HG02798 (cell line): ENCODE results near the gene PTGER3.

Source experiments
- ATAC-seq: cut with Tn5 transposase; IDR thresholded peaks from one replicate; pipeline ENCODE4 v1.9.1; 2021; ENCODE audit warnings: mild to moderate bottlenecking; ENCODE audit not compliant: unreplicated experiment, poor library complexity

Gene PTGER3

GRCh38 chr1:71047635-71048607, at the start of gene PTGER3:
PTGER3 (minus strand) TSS chr1:71047816; CDS start chr1:71047577, 239 bp downstream.
- ATAC-seq = peak; percentile 44

GRCh38 chr1:71094913-71095312, 47.3 kb upstream of the PTGER3 start:
- no peak for ATAC-seq

GRCh38 chr1:71093938-71094337, 46.3 kb upstream of the PTGER3 start:
- ATAC-seq = no peak

GRCh38 chr1:71089536-71090270, 42.1 kb upstream of the PTGER3 start:
- ATAC-seq = no peak

- no peak for ATAC-seq
Observed at GRCh38 chr1:71088645-71089287, 41.1 kb upstream of the PTGER3 start.

- no peak for ATAC-seq
Observed at GRCh38 chr1:71087713-71088112, 40.1 kb upstream of the PTGER3 start.

- no peak for ATAC-seq
Observed at GRCh38 chr1:71087060-71087459, 39.4 kb upstream of the PTGER3 start.

GRCh38 chr1:71086331-71086730, 38.7 kb upstream of the PTGER3 start:
- no peak for ATAC-seq

- ATAC-seq = no peak
Observed at GRCh38 chr1:71083271-71083670, 35.7 kb upstream of the PTGER3 start.

- ATAC-seq = no peak
Observed at GRCh38 chr1:71081697-71082080, 34.1 kb upstream of the PTGER3 start.

GRCh38 chr1:71080739-71081696, 33.4 kb upstream of the PTGER3 start, which contains the start of gene ZRANB2:
ZRANB2 (minus strand) TSS chr1:71081035; CDS start chr1:71080995, 40 bp downstream.
- peak; percentile 100 for ATAC-seq

- ATAC-seq = peak; percentile 13
Observed at GRCh38 chr1:71080230-71080738, 32.7 kb upstream of the PTGER3 start.

- ATAC-seq = no peak
Observed at GRCh38 chr1:71074681-71075080, 27.1 kb upstream of the PTGER3 start.

GRCh38 chr1:71072273-71072672, 24.7 kb upstream of the PTGER3 start:
- no peak for ATAC-seq

GRCh38 chr1:71071720-71072119, 24.1 kb upstream of the PTGER3 start:
- ATAC-seq = no peak

- ATAC-seq = peak; percentile 62
Observed at GRCh38 chr1:71068325-71069240, 21.0 kb upstream of the PTGER3 start.

GRCh38 chr1:71054791-71055190, 7.2 kb upstream of the PTGER3 start:
- no peak for ATAC-seq

GRCh38 chr1:71054281-71054731, 6.7 kb upstream of the PTGER3 start:
- ATAC-seq = no peak
